Spleen (tissue), 7 donors: Measurements from ENCODE around the gene ARL6IP4.

Source experiments
- POLR2AphosphoS5 ChIP-seq, 3 donors: sonication (generic); formaldehyde crosslinking; IDR thresholded peaks; one replicate each; pipeline ENCODE4 v1.5.1; 2017; ENCODE audit warnings: antibody characterized with exemption in 3 of 3
- TF ChIP-seq, protein P1 (sequence below), 11 experiments: fragments of 200-600 bp in 7 of 11; fragments of 450-650 bp in 4 of 11; sonication (generic) in 4 of 11; IDR thresholded peaks in 8 of 11; conservative IDR thresholded peaks in 3 of 11; 1 replicate in 7 of 11; 2 replicates in 4 of 11; pipeline versions ENCODE4 v1.4.0 to v1.8.0; 2016 to 2021; ENCODE audit warnings: antibody characterized with exemption in 11 of 11, inconsistent platforms in 4 of 11, mild to moderate bottlenecking in 1 of 11
- donor health status: DM: no; HTN: no; CAD: no; lungs with moderate emphysema.
- donor health status: DM: no; HTN: no; CAD: no.
- donor health status: DM: no; HTN: no; CAD: no.

DNA sequence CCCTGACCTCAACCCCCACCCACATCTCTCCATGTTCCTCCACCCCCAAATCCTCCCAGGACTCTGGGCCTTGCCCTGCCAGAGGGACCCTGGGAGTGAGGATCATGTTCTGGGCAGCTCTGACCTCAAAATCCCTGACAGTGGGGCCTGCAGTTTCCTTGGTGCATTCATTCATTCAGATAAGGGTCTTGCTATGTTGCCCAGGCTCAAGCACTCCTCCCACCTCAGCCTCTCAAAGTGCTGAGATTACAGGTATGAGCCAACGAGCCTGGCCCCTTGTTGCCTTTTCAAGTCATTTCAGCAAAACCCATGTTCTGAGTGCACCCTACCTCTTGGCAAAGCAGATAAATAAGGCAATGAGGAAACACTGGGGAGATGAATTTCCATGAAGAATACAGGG, 29.6 kb downstream of the ARL6IP4 start:
- no peak for TF ChIP-seq POLR2AphosphoS5 (IDR thresholded peaks at IDR 0.05)
- TF ChIP-seq, protein P1, sequence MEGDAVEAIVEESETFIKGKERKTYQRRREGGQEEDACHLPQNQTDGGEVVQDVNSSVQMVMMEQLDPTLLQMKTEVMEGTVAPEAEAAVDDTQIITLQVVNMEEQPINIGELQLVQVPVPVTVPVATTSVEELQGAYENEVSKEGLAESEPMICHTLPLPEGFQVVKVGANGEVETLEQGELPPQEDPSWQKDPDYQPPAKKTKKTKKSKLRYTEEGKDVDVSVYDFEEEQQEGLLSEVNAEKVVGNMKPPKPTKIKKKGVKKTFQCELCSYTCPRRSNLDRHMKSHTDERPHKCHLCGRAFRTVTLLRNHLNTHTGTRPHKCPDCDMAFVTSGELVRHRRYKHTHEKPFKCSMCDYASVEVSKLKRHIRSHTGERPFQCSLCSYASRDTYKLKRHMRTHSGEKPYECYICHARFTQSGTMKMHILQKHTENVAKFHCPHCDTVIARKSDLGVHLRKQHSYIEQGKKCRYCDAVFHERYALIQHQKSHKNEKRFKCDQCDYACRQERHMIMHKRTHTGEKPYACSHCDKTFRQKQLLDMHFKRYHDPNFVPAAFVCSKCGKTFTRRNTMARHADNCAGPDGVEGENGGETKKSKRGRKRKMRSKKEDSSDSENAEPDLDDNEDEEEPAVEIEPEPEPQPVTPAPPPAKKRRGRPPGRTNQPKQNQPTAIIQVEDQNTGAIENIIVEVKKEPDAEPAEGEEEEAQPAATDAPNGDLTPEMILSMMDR (IDR thresholded peaks at IDR 0.05 in 8 of 11, conservative IDR thresholded peaks at IDR 0.05 in 3 of 11): no peak
